ENCODE results near the gene BSDC1. TPM values are rescaled to one million over a fixed set of nuclear protein-coding genes. Genes with fewer than 3 reads are reported as not detected.
A peak's percentile ranks its signal among the peaks of the same experiment; 100 is the strongest.
"Not testable (repeated sequence)": the region's sequence is repeated elsewhere in the genome, so short reads cannot be mapped to it uniquely, and the experiment has no call there.

The BSDC1 gene
- total RNA-seq, 2 donors from 2014 or later = 50.6 to 67.7 TPM

DNA sequence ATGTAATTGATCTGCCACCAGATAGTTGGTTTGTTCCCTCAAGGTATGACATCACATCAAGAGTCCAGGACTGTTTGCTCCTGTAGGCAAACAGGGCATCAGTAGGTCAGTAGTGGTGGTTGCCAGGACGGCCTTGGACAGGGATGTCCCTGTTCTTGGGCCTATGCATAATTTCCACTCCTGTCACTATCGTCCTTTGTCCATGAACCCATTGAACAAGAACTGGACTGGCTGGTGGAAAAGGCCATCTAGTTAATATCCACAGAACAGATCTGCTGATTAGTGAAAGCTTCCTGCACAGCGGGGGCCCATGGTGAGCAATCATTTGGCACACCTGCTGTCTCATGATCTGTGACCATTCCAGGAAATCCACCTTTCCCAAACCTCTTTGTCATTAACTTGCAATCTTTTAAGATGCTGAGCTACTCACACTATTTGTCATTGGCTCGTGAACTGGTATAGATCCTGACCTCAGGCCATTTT, 12.4 kb upstream of the BSDC1 start:
- Mint-ChIP-seq H3K27me3 (ENCODE audit: low read depth) (no peaks in the 10 kb centered on the region), H3K4me3 (no peak overlapping the region), H3K27ac (no peak overlapping the region), H3K9me3 (no peaks in the 10 kb centered on the region), H3K36me3 (ENCODE audit: insufficient read depth in 2 of 2) (no peaks in the 10 kb centered on the region), H3K4me1 (ENCODE audit: low read depth) (no peaks in the 10 kb centered on the region)
- no peak for ATAC-seq (replicated peaks in 1 of 2)
- no peak for DNase-seq

DNA sequence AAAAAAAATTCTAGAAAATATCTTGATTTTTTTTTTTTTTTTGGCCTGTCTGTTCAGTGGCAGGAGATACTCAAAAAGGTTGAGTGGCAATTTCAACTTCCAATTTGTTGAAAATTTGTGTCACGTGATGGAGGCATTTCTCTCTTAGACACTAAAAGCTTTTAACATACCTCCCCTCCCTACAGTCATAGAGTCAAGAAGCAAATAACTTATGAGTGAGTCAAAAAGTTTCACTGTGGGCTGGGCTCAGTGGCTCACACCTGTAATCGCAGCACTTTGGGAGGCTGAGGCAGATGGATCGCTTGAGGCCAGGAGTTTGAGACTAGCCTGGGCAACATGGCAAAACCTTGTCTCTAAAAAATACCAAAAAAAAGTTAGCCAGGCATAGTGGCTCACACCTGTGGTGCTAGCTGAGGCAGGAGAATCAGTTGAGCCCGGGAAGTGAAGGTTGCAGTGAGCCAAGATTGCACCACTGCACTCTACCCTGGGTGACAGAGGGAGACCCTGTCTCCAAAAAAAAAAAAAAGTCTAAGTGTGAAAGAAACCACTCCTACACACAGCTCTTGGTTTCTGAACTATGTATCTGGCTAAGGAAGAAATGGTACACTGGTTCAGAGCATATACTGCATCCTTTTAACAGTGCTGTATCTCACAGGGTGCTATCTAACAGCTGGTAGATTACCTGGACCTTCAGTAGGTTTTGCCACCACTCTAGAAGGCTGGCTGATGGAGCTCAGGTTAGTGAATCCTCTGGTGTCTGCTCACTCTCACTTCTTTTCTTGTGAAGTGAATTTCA, 11.6 kb upstream of the BSDC1 start:
- DNase-seq = no peak
- H3K27me3 Mint-ChIP-seq (ENCODE audit: low read depth) = no peaks in the 10 kb centered on the region
- no peaks in the 10 kb centered on the region for H3K9me3 Mint-ChIP-seq
- peaks cover 2% of the 10 kb centered on the region for H3K4me1 Mint-ChIP-seq (ENCODE audit: low read depth)
- no peaks in the 10 kb centered on the region for H3K36me3 Mint-ChIP-seq (ENCODE audit: insufficient read depth in 2 of 2)
- no peak overlapping the region for H3K27ac Mint-ChIP-seq
- no peak overlapping the region for H3K4me3 Mint-ChIP-seq
- no peak for ATAC-seq (replicated peaks in 1 of 2)

DNA sequence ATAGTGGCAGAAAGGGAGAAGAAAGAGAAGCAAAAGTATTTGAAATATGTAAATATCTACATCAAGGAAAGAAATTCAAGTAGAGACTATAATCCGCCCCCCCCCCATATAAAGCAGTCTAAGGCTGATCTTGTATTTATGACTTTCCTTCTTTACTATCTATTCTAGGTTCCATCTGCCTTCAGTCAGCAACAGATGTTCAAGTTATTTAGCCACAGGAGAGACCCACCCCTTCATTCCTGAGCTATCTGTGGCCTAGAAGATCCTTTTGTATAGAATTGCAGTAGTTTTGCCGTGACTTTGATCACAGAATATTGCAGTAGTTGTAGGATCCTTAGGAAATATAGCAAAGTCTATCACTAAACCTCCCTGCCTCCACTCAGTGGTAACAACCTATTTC, 10.7 kb upstream of the BSDC1 start:
- Mint-ChIP-seq H3K36me3 (ENCODE audit: insufficient read depth in 2 of 2) (no peaks in the 10 kb centered on the region), H3K9me3 (no peaks in the 10 kb centered on the region), H3K27ac (no peak overlapping the region), H3K4me1 (ENCODE audit: low read depth) (peaks cover 6% of the 10 kb centered on the region), H3K27me3 (ENCODE audit: low read depth) (no peaks in the 10 kb centered on the region), H3K4me3 (no peak overlapping the region)
- no peak for DNase-seq
- ATAC-seq (replicated peaks in 1 of 2) = no peak

DNA sequence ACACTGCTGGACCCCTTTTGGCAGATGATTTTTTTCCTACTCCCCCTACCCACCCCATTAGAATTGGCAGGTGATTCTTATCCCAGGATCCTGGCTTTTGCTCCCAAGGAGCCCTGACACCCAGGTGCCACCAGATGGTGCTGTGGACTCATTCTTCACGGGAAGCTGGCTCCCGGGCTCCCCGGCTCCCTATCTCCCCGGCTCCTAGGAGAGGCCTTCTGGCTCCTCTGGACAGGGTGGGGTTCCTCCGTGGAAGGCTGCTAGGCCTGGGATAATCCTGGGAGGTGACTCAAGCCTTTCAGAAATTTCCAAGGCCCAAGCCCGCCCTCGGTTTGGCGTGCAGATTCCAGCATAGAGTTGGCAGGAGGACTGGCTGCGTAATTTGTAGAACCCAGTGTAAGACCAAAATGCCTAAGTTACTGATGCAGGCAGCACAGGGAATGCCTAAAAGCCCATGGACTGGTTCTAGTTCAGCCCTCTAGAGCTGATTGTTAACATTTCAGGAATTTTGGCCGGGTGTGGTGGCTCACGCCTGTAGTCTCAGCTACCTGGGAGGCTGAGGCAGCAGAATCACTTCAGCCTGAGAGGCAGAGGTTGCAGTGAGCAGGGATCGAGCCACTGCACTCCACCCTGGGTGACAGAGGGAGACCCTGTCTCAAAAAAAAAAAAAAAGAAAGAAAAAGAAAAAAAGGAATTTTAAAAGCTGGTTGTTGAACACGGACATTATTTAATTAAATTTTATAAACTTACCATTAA, 6.8 kb upstream of the BSDC1 start:
- Mint-ChIP-seq H3K36me3 (ENCODE audit: insufficient read depth in 2 of 2) (peaks cover 0 to 1% of the 10 kb centered on the region in 2 donors), H3K27me3 (ENCODE audit: low read depth) (no peaks in the 10 kb centered on the region), H3K4me3 (peak overlapping the region in 1 of 2 donors; percentile 49), H3K27ac (no peak overlapping the region), H3K9me3 (no peaks in the 10 kb centered on the region), H3K4me1 (ENCODE audit: low read depth) (peaks cover 6% of the 10 kb centered on the region)
- peak; percentile 61 to 66 for DNase-seq
- peak; percentile 69 to 83 for ATAC-seq (replicated peaks in 1 of 2)

DNA sequence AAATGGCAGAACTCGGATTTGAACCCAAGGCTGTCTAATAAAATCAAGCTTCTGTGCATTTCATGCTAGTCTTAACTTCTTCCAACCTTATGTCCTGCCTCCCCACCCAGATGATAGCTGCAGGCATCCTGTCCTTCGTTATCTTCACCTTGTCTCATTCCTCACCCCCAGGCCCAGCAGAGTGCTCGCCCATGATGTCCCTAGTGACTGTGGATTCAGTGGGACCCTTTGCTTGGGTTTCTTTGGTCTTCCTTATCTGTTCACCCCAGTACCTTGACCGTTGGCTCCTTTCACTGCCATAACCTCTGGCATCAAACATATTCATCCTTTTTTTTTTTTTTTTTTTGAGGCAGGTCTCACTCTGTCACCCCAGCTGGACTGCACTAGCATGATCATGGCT, 5.6 kb upstream of the BSDC1 start:
- Mint-ChIP-seq H3K4me3 (no peak overlapping the region), H3K36me3 (ENCODE audit: insufficient read depth in 2 of 2) (peaks cover 0 to 1% of the 10 kb centered on the region in 2 donors), H3K27me3 (ENCODE audit: low read depth) (no peaks in the 10 kb centered on the region), H3K4me1 (ENCODE audit: low read depth) (peaks cover 11% of the 10 kb centered on the region), H3K9me3 (no peaks in the 10 kb centered on the region), H3K27ac (no peak overlapping the region)
- DNase-seq = no peak
- no peak for ATAC-seq (replicated peaks in 1 of 2)

DNA sequence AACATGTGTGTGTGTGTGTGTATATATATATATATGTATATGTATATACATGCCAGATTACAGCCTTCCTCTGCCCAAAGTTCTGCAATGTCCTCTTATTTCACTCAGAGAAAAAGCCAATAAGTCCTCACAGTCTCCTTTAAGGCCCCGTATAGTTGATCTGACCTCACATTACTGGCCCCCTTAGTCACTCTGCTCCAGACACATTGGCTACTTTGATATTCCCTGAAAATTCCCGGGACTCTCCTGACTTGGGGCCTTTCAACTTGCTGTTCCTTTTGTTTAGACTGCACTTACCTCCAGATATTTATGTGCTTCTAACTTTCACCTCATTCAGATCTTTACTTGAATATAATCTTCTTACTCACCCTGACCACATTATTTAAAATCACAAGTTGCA, 4.2 kb upstream of the BSDC1 start:
- Mint-ChIP-seq H3K4me3 (no peak overlapping the region), H3K27ac (no peak overlapping the region), H3K36me3 (ENCODE audit: insufficient read depth in 2 of 2) (peaks cover 2 to 4% of the 10 kb centered on the region in 2 donors), H3K4me1 (ENCODE audit: low read depth) (peaks cover 23% of the 10 kb centered on the region), H3K9me3 (no peaks in the 10 kb centered on the region), H3K27me3 (ENCODE audit: low read depth) (no peaks in the 10 kb centered on the region)
- DNase-seq (no peak), ATAC-seq (replicated peaks in 1 of 2) (no peak)

DNA sequence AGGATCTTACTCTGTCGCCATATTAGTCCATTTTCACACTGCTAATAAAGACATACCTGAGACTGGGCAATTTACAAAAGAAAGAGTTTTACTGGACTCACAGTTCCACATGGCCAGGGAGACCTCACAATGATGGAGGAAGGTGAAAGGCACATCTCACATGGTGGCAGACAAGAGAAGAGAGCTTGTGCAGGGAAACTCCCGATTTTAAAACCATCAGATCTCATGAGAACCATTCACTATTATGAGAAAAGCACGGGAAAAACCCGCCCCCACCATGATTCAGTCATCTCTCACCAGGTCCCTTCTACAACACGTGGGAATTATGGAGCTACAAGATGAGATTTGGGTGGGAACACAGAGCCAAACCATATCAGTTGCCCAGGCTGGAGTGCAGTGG, 2.3 kb upstream of the BSDC1 start:
- not testable (repeated sequence) for ATAC-seq (replicated peaks in 1 of 2); H3K27me3 Mint-ChIP-seq (ENCODE audit: low read depth); H3K4me3 Mint-ChIP-seq; H3K27ac Mint-ChIP-seq; H3K9me3 Mint-ChIP-seq; DNase-seq; H3K36me3 Mint-ChIP-seq (ENCODE audit: insufficient read depth in 2 of 2)
- H3K4me1 Mint-ChIP-seq (ENCODE audit: low read depth) = peaks cover 37% of the 10 kb centered on the region

DNA sequence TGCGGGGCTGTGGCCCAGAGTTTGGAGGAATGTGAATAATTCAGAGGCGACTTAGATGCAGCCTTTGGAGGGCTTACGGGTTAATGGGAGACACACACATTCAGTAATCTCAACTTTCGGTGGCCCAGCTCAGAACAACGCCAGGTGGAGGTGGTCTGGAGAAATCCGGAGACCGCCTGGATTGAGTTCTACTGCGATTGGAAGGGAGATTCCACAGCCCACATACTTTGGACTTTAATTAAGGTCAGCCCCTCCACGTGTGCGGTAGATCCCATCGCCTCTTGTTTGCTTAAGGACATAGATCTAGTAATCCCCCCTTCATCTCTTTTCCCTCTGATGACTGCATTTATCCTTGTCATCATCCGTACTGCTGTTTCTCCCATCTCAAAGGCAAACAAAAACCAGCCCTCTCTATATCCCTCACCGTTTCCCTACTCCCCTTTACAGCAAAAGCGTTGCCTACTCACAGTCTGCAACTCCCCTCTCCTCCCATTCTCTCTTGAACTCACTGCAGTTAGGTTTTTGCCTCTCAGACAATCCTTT, 720 bp upstream of the BSDC1 start:
- H3K27ac Mint-ChIP-seq = peak overlapping the region; percentile 27
- DNase-seq (no peak), ATAC-seq (replicated peaks in 1 of 2) (no peak)
- peaks cover 2 to 4% of the 10 kb centered on the region in 2 donors for H3K36me3 Mint-ChIP-seq (ENCODE audit: insufficient read depth in 2 of 2)
- no peaks in the 10 kb centered on the region for H3K27me3 Mint-ChIP-seq (ENCODE audit: low read depth)
- H3K4me3 Mint-ChIP-seq = peak overlapping the region; percentile 96 to 100
- no peaks in the 10 kb centered on the region for H3K9me3 Mint-ChIP-seq
- H3K4me1 Mint-ChIP-seq (ENCODE audit: low read depth) = peaks cover 31% of the 10 kb centered on the region

DNA sequence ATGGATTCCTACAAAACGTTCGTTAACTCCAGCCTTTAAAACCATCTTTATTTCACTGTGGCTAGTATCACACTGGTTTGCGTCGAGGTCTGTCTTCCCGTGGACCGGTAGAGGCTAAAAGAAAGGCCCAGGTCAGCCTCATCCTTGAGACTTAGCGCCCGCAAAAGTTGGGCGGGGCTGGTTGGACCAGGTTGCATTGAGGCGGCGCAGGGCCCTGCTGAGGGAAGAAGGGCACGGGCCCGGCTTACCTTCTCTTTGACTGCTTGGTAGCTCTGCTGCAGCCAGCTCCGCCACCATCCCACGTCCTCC, 455 bp downstream of the BSDC1 start:
- Mint-ChIP-seq H3K9me3 (no peaks in the 10 kb centered on the region), H3K27ac (peak overlapping the region; percentile 96), H3K27me3 (ENCODE audit: low read depth) (no peaks in the 10 kb centered on the region), H3K36me3 (ENCODE audit: insufficient read depth in 2 of 2) (peaks cover 2 to 4% of the 10 kb centered on the region in 2 donors), H3K4me1 (ENCODE audit: low read depth) (peaks cover 31% of the 10 kb centered on the region), H3K4me3 (peak overlapping the region; percentile 96 to 100)
- ATAC-seq (replicated peaks in 1 of 2) (peak; percentile 13 to 16), DNase-seq (peak; percentile 45 to 54)

DNA sequence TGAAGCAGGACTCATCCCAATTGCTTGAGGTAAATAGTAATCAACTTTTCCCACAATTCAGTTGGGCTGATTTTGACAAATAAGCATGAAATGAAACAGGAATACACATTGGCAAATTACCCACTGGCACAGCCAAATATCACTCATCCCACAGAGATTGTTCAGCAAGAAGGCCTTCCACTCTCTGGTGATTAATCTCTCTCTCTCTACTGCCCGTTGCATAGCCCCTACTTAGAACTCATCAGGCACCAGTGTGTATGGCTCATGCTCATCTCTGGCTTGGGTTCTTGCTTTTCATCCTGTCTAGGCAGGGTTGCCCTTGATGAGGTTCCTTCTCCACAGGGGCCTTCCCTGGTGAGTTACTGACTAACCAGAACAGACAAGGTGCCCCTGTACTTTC, 1.1 kb downstream of the BSDC1 start:
- DNase-seq (peak; percentile 10 to 17), ATAC-seq (replicated peaks in 1 of 2) (peak in 1 of 2 donors; percentile 18)
- H3K27me3 Mint-ChIP-seq (ENCODE audit: low read depth) = no peaks in the 10 kb centered on the region
- H3K36me3 Mint-ChIP-seq (ENCODE audit: insufficient read depth in 2 of 2) = peaks cover 2 to 4% of the 10 kb centered on the region in 2 donors
- peaks cover 31% of the 10 kb centered on the region for H3K4me1 Mint-ChIP-seq (ENCODE audit: low read depth)
- no peaks in the 10 kb centered on the region for H3K9me3 Mint-ChIP-seq
- peak overlapping the region; percentile 96 for H3K27ac Mint-ChIP-seq
- peak overlapping the region; percentile 96 to 100 for H3K4me3 Mint-ChIP-seq

DNA sequence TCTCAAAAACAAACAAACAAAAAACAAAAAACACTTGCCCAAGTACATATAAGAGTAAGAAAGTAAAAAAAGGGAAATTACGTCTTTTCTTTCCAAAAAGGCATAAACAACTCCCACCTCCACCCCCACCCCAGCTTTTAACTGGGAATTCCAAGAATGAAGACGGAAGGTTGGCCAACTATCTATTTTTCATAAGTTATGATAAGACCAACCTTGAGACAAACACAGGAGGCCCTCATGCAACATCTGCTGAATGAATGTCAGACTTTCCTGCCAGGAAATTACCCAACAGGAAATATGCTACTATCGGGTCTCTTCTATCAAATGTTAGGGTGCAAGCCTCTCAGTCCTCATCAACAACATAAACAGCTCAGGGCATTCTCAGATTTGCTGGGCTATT, 1.9 kb downstream of the BSDC1 start:
- Mint-ChIP-seq H3K9me3 (no peaks in the 10 kb centered on the region), H3K36me3 (ENCODE audit: insufficient read depth in 2 of 2) (peaks cover 2 to 4% of the 10 kb centered on the region in 2 donors), H3K4me3 (peak overlapping the region; percentile 50 to 96), H3K27me3 (ENCODE audit: low read depth) (no peaks in the 10 kb centered on the region), H3K27ac (no peak overlapping the region), H3K4me1 (ENCODE audit: low read depth) (peaks cover 32% of the 10 kb centered on the region)
- ATAC-seq (replicated peaks in 1 of 2) (no peak), DNase-seq (no peak)

DNA sequence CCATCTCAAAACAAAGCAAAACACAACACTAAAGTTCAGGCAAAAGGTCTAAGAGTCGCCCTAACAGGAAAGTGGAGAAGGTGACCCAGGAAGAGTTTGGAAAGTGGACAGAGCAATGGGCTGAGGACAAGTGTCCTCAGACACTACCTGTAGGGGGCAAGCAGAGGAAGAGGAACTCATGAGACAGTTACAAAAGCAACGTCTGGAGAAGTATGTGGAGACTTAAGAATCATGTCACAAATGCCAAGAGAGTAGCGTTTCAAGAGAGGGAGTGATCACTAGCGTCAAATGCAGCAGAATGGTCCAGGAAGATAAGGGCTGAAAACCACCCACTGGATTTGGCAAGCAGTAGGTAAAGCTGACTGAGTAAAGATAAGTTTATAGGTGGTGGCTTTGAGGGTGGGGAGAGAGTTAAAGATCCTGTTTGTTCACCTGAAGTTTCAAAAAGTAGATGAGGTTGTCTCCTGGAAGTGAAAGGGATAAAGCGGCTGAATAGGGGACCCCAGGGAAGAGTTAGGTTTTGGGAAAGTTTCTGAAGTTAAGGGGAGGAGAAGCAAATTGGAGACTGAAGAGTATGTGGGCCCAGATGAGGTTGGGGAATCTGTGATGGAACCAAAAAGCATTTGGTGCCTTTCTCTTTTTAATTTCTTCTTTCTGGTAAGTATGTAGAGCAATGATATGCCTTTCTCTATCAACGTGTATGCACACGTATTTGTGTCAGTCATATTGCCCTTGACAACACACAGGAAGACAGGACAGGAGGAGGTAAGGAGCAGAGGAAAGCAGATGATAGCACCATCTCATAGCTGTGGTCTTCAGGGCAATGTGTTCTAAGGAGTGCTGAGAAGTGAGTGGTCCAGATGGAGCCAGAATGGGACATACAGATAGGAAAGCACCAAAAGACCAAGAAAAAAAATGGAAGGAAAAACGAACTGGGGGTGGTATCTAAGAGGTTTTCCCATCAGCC, 3.1 kb downstream of the BSDC1 start:
- Mint-ChIP-seq H3K9me3 (no peaks in the 10 kb centered on the region), H3K27ac (no peak overlapping the region), H3K27me3 (ENCODE audit: low read depth) (no peaks in the 10 kb centered on the region), H3K36me3 (ENCODE audit: insufficient read depth in 2 of 2) (peaks cover 2 to 7% of the 10 kb centered on the region in 2 donors), H3K4me1 (ENCODE audit: low read depth) (peaks cover 41% of the 10 kb centered on the region), H3K4me3 (no peak overlapping the region)
- no peak for DNase-seq
- no peak for ATAC-seq (replicated peaks in 1 of 2)
